CD14-positive monocyte (primary cell): Measurements from ENCODE around the gene COQ8B. TPM values are rescaled to one million over a fixed set of nuclear protein-coding genes. Genes with fewer than 3 reads are reported as not detected.
A peak's percentile ranks its signal among the peaks of the same experiment; 100 is the strongest.

Source experiments
- DNase-seq, 3 donors: peaks; one replicate each; pipeline ENCODE4 v3.0.0-alpha.2; 2011 to 2022
- H2AFZ ChIP-seq: 2 replicates; pipeline ENCODE4 v1.6.0; 2012; ENCODE audit warnings: mild to moderate bottlenecking, low read depth, low read length, inconsistent platforms; ENCODE audit not compliant: insufficient read depth, poor library complexity, severe bottlenecking
- H3K27ac ChIP-seq, 2 donors: 1 replicate in 1 of 2; 2 replicates in 1 of 2; pipeline ENCODE4 v1.5.1; 2012 to 2013; ENCODE audit warnings: low read length in 2 of 2, control low read depth in 1 of 2, inconsistent platforms in 1 of 2, low read depth in 1 of 2, mild to moderate bottlenecking in 1 of 2
- H3K27me3 ChIP-seq, 2 donors: one replicate each; pipeline versions ENCODE4 v1.6.0 to v1.6.1; 2011 to 2013; ENCODE audit warnings: low read length in 2 of 2; ENCODE audit not compliant: control insufficient read depth in 2 of 2, insufficient read depth in 2 of 2
- H3K36me3 ChIP-seq, 2 donors: replicated peaks in 1 of 2; 1 replicate in 1 of 2; 2 replicates in 1 of 2; pipeline versions ENCODE4 v1.5.1 to v1.6.1; 2012 to 2013; ENCODE audit warnings: low read length in 2 of 2, control low read depth in 1 of 2, inconsistent platforms in 1 of 2, mild to moderate bottlenecking in 1 of 2; ENCODE audit not compliant: insufficient read depth in 2 of 2, control insufficient read depth in 1 of 2
- H3K4me1 ChIP-seq, 2 donors: 1 replicate in 1 of 2; 2 replicates in 1 of 2; pipeline versions ENCODE4 v1.5.1 to v1.6.1; 2012 to 2013; ENCODE audit warnings: low read length in 2 of 2, control low read depth in 1 of 2, inconsistent platforms in 1 of 2, mild to moderate bottlenecking in 1 of 2, moderate library complexity in 1 of 2; ENCODE audit not compliant: insufficient read depth in 2 of 2, control insufficient read depth in 1 of 2
- H3K4me2 ChIP-seq: replicated peaks from 2 replicates; pipeline ENCODE3; 2012; ENCODE audit warnings: low read length, moderate library complexity, mild to moderate bottlenecking; ENCODE audit not compliant: poor library complexity, severe bottlenecking; ENCODE audit errors: extremely low read depth
- H3K4me3 ChIP-seq, 3 experiments: fragments of 200-600 bp in 1 of 3; sonication (generic) in 1 of 3; replicated peaks in 1 of 3; 1 replicate in 2 of 3; 2 replicates in 1 of 3; pipeline ENCODE4 v1.5.1; 2011 to 2013; ENCODE audit warnings: low read length in 3 of 3, mild to moderate bottlenecking in 3 of 3, control low read depth in 2 of 3, low read depth in 2 of 3, inconsistent platforms in 1 of 3, moderate library complexity in 1 of 3
- H3K79me2 ChIP-seq: 2 replicates; pipeline ENCODE4 v1.6.0; 2012; ENCODE audit warnings: mild to moderate bottlenecking, control low read depth, inconsistent platforms, low read length, moderate library complexity; ENCODE audit not compliant: insufficient read depth
- H3K9ac ChIP-seq: 2 replicates; pipeline ENCODE4 v1.6.0; 2017; ENCODE audit warnings: low read length, mild to moderate bottlenecking; ENCODE audit not compliant: insufficient read depth, poor library complexity, severe bottlenecking
- H3K9me3 ChIP-seq, 2 donors: replicated peaks in 1 of 2; 1 replicate in 1 of 2; 2 replicates in 1 of 2; pipeline versions ENCODE4 v1.5.1 to v1.6.1; 2012 to 2013; ENCODE audit warnings: low read length in 2 of 2, control low read depth in 1 of 2; ENCODE audit not compliant: control insufficient read depth in 1 of 2, insufficient read depth in 1 of 2
- H4K20me1 ChIP-seq: 2 replicates; pipeline ENCODE4 v1.6.0; 2012; ENCODE audit warnings: mild to moderate bottlenecking, low read length, control low read depth, moderate library complexity; ENCODE audit not compliant: insufficient read depth
- H3K27ac Mint-ChIP-seq, 7 donors: one replicate each; pipeline ENCODE4 v1.8.0; 2020; ENCODE audit warnings: mild to moderate bottlenecking in 7 of 7, mixed read lengths in 7 of 7, moderate library complexity in 6 of 7, inconsistent platforms in 2 of 7
- H3K27me3 Mint-ChIP-seq, 3 donors: one replicate each; pipeline ENCODE4 v1.8.0; 2021 to 2022; ENCODE audit warnings: low read depth in 3 of 3, mild to moderate bottlenecking in 3 of 3, mixed read lengths in 3 of 3, moderate library complexity in 3 of 3, inconsistent platforms in 1 of 3
- H3K36me3 Mint-ChIP-seq, 2 donors: one replicate each; pipeline ENCODE4 v1.8.0; 2020; ENCODE audit warnings: mixed read lengths in 2 of 2, inconsistent platforms in 1 of 2, mild to moderate bottlenecking in 1 of 2
- H3K4me1 Mint-ChIP-seq: one replicate; pipeline ENCODE4 v1.8.0; 2020; ENCODE audit warnings: mild to moderate bottlenecking, mixed read lengths
- H3K4me3 Mint-ChIP-seq, 2 donors: one replicate each; pipeline ENCODE4 v1.8.0; 2020; ENCODE audit warnings: mild to moderate bottlenecking in 2 of 2, mixed read lengths in 2 of 2, moderate library complexity in 1 of 2
- H3K9me3 Mint-ChIP-seq, 7 donors: one replicate each; pipeline ENCODE4 v1.8.0; 2020 to 2022; ENCODE audit warnings: mixed read lengths in 7 of 7, mild to moderate bottlenecking in 6 of 7, moderate library complexity in 6 of 7, inconsistent platforms in 2 of 7
- CTCF ChIP-seq: fragments of 200-600 bp; IDR thresholded peaks from one replicate; pipeline ENCODE4 v1.8.0; 2022; ENCODE audit warnings: antibody characterized with exemption, mild to moderate bottlenecking
- WGBS: methylation state at CpG from one replicate; pipeline ENCODE4 v1.1.5; 2013; ENCODE audit warnings: missing lambda C conversion rate; ENCODE audit not compliant: insufficient coverage; 5-methylcytosine and 5-hydroxymethylcytosine counted together
- intact Hi-C, 2 donors: fragments of 100-400 bp; cut with micrococcal nuclease; formaldehyde crosslinking; loops; one replicate each; pipeline versions ENCODE4 v1.15.0 to v1.15.1; 2023
- polyA plus RNA-seq, 3 donors: library from polyadenylated mRNA; depleted of rRNA in 1 of 3; unstranded in 2 of 3; stranded (reverse) in 1 of 3; fragments of 300-500 nt in 2 of 3; fragments of >200 nt in 1 of 3; fragmentation: Illumina TruSeq in 2 of 3; gene quantifications; 1 replicate in 2 of 3; 2 replicates in 1 of 3; pipeline ENCODE4 v1.2.3, GENCODE V29; 2012 to 2021

Gene COQ8B
- polyA plus RNA-seq, 3 donors: 16.0 to 44.0 (median 23.4) TPM

GRCh38 chr19:40717880-40718773 lies 1.4 kb upstream of the COQ8B start:
- H3K4me2 ChIP-seq: peak overlapping the region; percentile 87
- WGBS: 82% methylated on average over 14 of the region's 20 CpGs
- peaks cover 39% of the 10 kb centered on the region for H3K79me2 ChIP-seq
- peak overlapping the region; percentile 88 for H3K9ac ChIP-seq
- H2AFZ ChIP-seq: peak overlapping the region; percentile 96
- H3K27me3 Mint-ChIP-seq: peaks cover 0 to 6% (median 4%) of the 10 kb centered on the region in 3 donors
- H3K4me3 ChIP-seq: peak overlapping the region; percentile 57 to 91 (median 83)
- peaks cover 8% of the 10 kb centered on the region for H4K20me1 ChIP-seq
- peaks cover 0 to 3% (median 0%) of the 10 kb centered on the region in 7 donors for H3K9me3 Mint-ChIP-seq
- H3K27ac ChIP-seq: peak overlapping the region in 1 of 2 donors; percentile 96
- no peaks in the 10 kb centered on the region for H3K9me3 ChIP-seq
- H3K27ac Mint-ChIP-seq: peak overlapping the region; percentile 70 to 94 (median 86)
- H3K36me3 ChIP-seq: peaks cover 0 to 6% of the 10 kb centered on the region in 2 donors
- peak overlapping the region; percentile 84 to 94 for H3K4me3 Mint-ChIP-seq
- H3K27me3 ChIP-seq: no peaks in the 10 kb centered on the region
- peak in 1 of 3 donors; percentile 28 for DNase-seq
- intact Hi-C loops: loop anchor here in 1 of 2 donors (1.0 to 2.0 kb wide), 3 partner anchors 27 to 80 kb away; no protein-coding TSS in a partner anchor
- TF ChIP-seq CTCF: no peak
- H3K4me1 ChIP-seq: peaks cover 60 to 69% of the 10 kb centered on the region in 2 donors
- H3K4me1 Mint-ChIP-seq: peaks cover 78% of the 10 kb centered on the region
- peaks cover 14 to 17% of the 10 kb centered on the region in 2 donors for H3K36me3 Mint-ChIP-seq

GRCh38 chr19:40717325-40717879 lies 716 bp upstream of the COQ8B start:
- TF ChIP-seq CTCF: no peak
- Mint-ChIP-seq H3K4me1 (peaks cover 79% of the 10 kb centered on the region), H3K27ac (peak overlapping the region; percentile 83 to 94 (median 87)), H3K27me3 (peaks cover 0 to 6% (median 4%) of the 10 kb centered on the region in 3 donors), H3K36me3 (peaks cover 16 to 19% of the 10 kb centered on the region in 2 donors), H3K4me3 (peak overlapping the region; percentile 84 to 94), H3K9me3 (peaks cover 0 to 3% (median 0%) of the 10 kb centered on the region in 7 donors)
- peaks cover 39% of the 10 kb centered on the region for H3K79me2 ChIP-seq
- peak overlapping the region; percentile 57 to 91 (median 83) for H3K4me3 ChIP-seq
- peaks cover 0 to 11% of the 10 kb centered on the region in 2 donors for H3K36me3 ChIP-seq
- peak overlapping the region; percentile 72 to 96 for H3K27ac ChIP-seq
- no peaks in the 10 kb centered on the region for H3K27me3 ChIP-seq
- H3K9me3 ChIP-seq: no peaks in the 10 kb centered on the region
- peaks cover 60 to 69% of the 10 kb centered on the region in 2 donors for H3K4me1 ChIP-seq
- 7% methylated on average over 20 of the region's 20 CpGs for WGBS
- peaks cover 6% of the 10 kb centered on the region for H4K20me1 ChIP-seq
- peak in 2 of 3 donors; percentile 10 to 38 for DNase-seq
- H3K9ac ChIP-seq: peak overlapping the region; percentile 88
- peak overlapping the region; percentile 87 for H3K4me2 ChIP-seq
- intact Hi-C loops: loop anchor here in 1 of 2 donors (1.0 to 2.0 kb wide), 3 partner anchors 26 to 81 kb away; no protein-coding TSS in a partner anchor
- peak overlapping the region; percentile 96 for H2AFZ ChIP-seq
